BJ (cell line): ENCODE results near the gene KLHL1. TPM values are rescaled to one million over a fixed set of nuclear protein-coding genes. Genes with fewer than 3 reads are reported as not detected.

Source experiments
- CTCF ChIA-PET: fragments of 350-600 bp; formaldehyde crosslinking; extraction: SDS; loops from one replicate; lab custom pipeline; 2021; ENCODE audit warnings: antibody characterized with exemption, inconsistent platforms; lab: Yijun Ruan, JAX
- POLR2A ChIA-PET: fragments of 300-600 bp; sonication (Branson Sonifier 250); formaldehyde crosslinking; extraction: SDS; loops from one replicate; lab custom pipeline; 2021; ENCODE audit warnings: antibody characterized with exemption; lab: Charles Lee
- DNase-seq: peaks from one replicate; pipeline ENCODE4 v3.0.0-alpha.2; 2011; ENCODE audit warnings: low read depth
- H3K27me3 ChIP-seq: 2 replicates; pipeline ENCODE4 v1.6.0; 2011; ENCODE audit warnings: low read length; ENCODE audit not compliant: control insufficient read depth, insufficient read depth
- H3K36me3 ChIP-seq: 2 replicates; pipeline ENCODE4 v1.5.1; 2011; ENCODE audit warnings: low read length; ENCODE audit not compliant: control insufficient read depth, insufficient read depth
- H3K4me3 ChIP-seq: 2 replicates; pipeline ENCODE4 v1.5.1; 2011; ENCODE audit warnings: low read depth, mild to moderate bottlenecking, control low read depth, low read length
- polyA plus RNA-seq: library from polyadenylated mRNA; depleted of rRNA; stranded (reverse); fragments of >200 nt; gene quantifications from 2 replicates; pipeline ENCODE4 v1.2.3, GENCODE V29; 2011
- TF ChIP-seq, protein P1 (sequence below): IDR thresholded peaks from 2 replicates; pipeline ENCODE4 v1.5.1; 2011; ENCODE audit warnings: low read depth, mild to moderate bottlenecking, control low read depth, inconsistent platforms, low read length, moderate library complexity; ENCODE audit not compliant: insufficient read depth

KLHL1 gene
- polyA plus RNA-seq, 1 experiment, result not detected

DNA sequence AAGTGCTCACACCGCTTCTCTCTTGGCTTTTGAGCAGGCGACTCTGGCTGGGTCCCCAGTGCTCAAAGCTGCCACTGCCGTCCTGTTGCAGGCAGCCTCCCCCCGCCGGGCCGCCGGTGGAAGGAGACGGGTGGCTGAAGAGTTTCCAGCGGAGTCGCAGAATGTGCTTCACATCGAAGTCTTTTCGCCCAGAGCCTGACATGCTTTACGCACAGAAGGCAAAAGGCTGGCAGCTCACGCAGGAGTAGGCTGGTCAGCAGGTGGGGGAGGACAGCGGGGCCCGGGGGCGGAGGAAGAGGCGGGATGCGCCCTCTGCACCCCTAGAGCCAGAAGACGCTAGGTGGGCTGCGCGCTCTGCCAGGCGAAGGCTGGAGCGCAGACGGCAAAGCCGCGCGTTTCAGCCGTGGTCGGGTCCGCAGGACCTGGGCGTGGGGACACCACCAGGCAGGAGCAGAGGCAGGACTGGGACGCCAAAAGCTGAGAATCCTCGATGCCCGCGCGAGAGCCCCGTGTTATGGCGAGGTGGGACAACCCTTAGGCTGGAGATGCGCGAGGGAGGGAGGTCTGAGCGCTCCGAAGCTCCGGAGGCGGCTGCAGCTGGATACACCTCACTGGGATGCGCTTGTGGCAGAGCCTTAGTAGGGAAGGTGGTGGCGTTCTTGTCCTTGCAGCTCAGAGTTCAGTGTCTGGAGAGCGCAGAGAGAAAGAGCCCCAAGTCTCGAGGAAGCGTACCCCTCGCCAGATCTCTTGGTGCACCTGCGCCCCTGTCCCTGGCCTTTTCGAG is 562 bp downstream of the KLHL1 start, which contains the start of gene ATXN8OS:
TSS of gene ATXN8OS (plus strand) at position 329 of the 784 bp plus-strand sequence.
- Histone ChIP-seq H3K4me3 (no peak within 1 kb of the TSS), H3K27me3 (no peaks in the 10 kb centered on the region), H3K36me3 (no peaks in the 10 kb centered on the region)
- DNase-seq, result no peak
- POLR2A ChIA-PET, result no interaction called here
- CTCF ChIA-PET, result no interaction called here
- TF ChIP-seq, protein P1, sequence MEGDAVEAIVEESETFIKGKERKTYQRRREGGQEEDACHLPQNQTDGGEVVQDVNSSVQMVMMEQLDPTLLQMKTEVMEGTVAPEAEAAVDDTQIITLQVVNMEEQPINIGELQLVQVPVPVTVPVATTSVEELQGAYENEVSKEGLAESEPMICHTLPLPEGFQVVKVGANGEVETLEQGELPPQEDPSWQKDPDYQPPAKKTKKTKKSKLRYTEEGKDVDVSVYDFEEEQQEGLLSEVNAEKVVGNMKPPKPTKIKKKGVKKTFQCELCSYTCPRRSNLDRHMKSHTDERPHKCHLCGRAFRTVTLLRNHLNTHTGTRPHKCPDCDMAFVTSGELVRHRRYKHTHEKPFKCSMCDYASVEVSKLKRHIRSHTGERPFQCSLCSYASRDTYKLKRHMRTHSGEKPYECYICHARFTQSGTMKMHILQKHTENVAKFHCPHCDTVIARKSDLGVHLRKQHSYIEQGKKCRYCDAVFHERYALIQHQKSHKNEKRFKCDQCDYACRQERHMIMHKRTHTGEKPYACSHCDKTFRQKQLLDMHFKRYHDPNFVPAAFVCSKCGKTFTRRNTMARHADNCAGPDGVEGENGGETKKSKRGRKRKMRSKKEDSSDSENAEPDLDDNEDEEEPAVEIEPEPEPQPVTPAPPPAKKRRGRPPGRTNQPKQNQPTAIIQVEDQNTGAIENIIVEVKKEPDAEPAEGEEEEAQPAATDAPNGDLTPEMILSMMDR, result no peak

DNA sequence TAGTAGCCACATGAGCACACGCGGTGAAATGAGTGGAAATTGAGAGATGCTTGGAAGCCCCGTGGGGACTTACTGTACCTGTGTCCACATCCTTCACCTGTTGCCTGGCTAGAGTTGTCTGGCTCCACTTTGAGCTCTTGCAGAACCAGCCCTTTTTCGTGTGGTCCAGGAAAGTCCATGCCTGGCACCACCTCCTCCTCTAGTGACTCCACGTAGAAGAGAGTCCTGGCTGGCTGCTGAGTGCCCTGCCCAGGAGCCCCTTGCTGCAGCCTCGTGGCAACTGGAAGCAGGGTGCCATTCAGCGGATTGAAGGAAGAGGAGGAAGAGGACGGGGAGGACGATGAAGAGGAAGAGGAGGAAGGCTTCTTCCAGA is 1.1 kb downstream of the KLHL1 start:
- ChIA-PET CTCF (no interaction called here), POLR2A (no interaction called here)

DNA sequence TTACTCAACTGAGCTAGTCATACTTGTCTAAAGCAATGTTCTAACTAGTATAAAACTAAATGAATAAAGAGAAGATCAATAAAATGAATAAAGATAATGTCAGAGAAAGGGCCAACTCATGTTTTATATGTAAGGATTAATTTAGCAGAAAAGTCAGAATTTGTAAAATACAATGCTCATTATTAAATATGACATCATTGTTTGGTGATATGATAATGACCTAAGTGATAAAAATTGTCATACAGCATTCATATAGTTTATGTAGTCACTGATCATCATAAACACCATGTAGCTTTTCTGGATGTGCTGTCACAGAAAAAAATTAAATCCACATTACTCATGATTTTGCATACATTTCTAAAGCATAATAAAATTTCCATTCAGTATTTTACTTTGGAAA is 3.8 kb downstream of the KLHL1 start:
- TF ChIP-seq, protein P1, result no peak
- no peaks in the 10 kb centered on the region for H3K27me3 ChIP-seq
- no peak for DNase-seq
- no peaks in the 10 kb centered on the region for H3K36me3 ChIP-seq
- H3K4me3 ChIP-seq, result no peak overlapping the region
- CTCF ChIA-PET, result no interaction called here
- POLR2A ChIA-PET, result no interaction called here

More for the DNA sequence above, 1.1 kb downstream of the KLHL1 start:
- no peak for DNase-seq
- Histone ChIP-seq H3K4me3 (no peak overlapping the region), H3K27me3 (no peaks in the 10 kb centered on the region), H3K36me3 (no peaks in the 10 kb centered on the region)
- TF ChIP-seq, protein P1, result no peak

DNA sequence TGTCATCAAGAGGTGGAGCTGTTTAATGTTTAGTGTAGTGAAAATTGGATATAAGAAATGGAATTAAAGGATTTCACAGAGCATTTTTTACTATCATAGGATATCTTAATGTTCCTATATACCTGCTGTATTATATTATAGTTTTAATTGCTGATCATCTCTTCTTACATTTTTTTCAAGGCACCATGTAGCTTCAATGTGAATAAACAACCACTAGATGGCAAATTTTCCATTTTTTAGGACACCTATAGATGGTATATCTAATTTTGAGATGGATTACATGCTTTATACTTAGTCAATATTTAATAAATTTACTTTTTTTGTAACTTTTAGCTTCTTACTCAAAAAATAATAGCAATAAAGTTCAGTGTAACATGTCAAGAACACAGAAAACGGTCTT is 9.6 kb downstream of the KLHL1 start:
- TF ChIP-seq, protein P1, result no peak
- DNase-seq, result no peak
- ChIA-PET CTCF (no interaction called here), POLR2A (no interaction called here)
- Histone ChIP-seq H3K36me3 (no peaks in the 10 kb centered on the region), H3K27me3 (no peaks in the 10 kb centered on the region), H3K4me3 (no peak overlapping the region)

DNA sequence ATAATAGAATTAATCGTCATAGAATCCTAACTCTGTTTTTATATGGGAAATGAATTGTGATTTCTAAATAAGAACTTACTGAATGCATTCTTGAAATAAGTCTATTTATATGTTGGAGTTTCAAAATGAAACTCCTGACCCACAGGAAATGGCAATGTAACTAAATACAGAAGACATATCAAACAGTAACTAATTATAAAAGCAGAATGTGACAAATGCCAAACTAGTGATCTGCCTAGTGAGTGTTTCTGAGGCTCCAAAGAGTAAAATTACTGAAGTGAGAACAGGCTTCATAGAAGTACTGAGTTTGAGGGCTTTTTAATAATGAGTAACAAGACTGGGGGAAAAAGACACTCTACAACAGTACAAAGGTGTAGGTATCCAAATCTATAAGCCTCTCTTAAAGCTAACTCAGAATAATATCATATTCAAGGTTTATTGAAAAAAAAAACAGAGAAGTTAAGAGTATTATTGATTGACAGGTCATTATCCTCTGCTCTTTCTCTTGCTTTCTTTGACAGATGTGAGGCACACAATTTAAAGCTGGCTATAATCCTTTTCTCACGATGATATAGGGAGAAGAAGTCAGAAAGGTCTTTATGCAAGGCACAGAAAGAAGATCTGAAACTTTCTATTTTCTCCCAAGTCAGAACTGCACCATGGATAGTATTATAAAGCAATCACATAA is 18.1 kb downstream of the KLHL1 start:
- TF ChIP-seq, protein P1, result no peak
- Histone ChIP-seq H3K36me3 (no peaks in the 10 kb centered on the region), H3K4me3 (no peak overlapping the region), H3K27me3 (no peaks in the 10 kb centered on the region)
- POLR2A ChIA-PET, result no interaction called here
- DNase-seq, result no peak
- CTCF ChIA-PET, result no interaction called here
